Activated CD4-positive, alpha-beta T cell treated with anti-CD3 and anti-CD28 coated beads, Interleukin-2, amount 50 U/mL, for 48 hours (primary cell): ENCODE data around the gene EFCAB8.

Experiments
- DNase-seq, 2 experiments: peaks; one replicate each; pipeline ENCODE4 v3.0.0-alpha.2; 2020

The EFCAB8 gene

DNA sequence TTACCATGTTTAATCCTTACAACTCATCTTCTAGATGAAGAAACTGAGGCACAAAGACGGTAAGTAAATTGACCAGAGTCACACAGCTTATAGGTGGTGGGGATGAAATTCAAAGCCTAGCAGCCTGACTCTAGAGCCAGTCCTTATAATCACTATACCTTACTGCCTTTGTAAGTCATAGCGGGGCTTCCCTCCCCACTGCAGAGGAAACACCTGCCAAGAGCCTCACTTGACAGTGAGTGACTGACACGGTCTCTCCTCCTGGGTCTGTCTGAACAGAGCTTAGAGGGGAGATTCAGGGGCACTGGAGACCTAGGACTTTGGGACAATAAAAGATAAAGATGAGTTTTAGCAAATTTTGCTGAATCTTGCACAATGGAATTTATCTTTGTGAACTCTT lies 132.7 kb downstream of the EFCAB8 start:
- no peak for DNase-seq

DNA sequence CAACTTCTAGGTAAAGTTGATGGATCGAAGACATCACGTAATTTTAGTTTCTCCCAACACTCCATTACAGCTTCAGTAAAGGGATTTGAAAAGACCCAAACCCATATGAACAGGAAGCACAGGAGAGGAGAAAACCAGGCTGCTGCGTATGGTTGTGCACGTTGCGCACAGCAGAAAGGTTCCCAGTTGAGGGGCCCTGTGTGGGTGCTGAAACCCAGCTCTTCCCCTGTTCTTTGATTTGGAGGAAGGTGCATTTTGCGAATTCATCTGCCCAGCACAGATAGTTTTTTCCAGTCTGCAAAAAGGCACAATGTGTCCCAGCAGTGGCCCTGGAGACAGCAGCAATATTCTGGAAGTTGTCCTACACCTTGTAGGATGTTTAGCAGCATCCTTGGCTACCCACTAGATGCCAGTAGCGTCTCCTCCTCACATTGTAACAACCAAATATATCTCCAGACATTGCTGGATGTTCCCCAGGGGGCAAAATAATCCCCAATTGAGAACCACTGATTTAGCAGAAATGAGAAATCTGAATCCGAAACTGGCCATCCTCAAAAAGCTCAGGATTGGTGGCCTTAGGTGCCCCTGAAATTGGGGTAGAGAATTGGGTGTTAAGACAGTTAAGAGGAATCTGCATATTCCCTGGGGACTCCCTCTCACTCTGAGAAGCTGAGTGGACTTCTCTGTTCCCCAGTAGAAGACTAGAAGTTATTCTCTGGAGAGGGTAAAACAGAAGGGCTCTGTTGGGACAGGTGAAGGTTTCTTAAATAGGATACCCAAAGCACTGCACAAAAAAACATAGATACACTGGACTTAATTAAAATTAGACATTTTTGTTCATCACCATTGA lies 133.3 kb downstream of the EFCAB8 start:
- DNase-seq: no peak

DNA sequence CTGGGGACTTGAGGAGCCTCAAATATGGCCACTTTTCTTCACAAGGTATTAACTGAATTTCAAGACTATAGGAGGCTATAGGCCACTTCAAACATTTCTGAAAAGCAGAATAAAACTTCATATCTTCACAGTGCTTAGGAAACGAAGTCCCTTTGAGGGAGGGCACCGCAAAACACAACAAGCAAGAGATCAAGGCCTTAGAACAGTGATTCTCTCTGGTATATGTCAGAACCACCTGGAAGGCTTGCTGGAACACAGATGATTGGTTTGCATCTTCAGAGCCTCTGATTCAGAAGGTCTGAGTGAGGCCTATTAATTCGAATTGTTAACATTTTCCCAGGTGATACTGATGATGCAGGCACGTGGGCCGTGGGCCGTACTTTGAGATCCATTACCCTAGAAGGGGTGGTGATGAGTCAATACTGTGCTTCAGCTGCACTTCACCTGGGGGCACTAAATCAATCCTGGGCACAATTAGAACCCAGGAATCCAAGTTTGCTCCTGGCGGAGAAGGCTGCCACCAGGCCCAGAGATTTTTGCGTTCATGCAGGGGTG lies 134.8 kb downstream of the EFCAB8 start:
- no peak for DNase-seq

DNA sequence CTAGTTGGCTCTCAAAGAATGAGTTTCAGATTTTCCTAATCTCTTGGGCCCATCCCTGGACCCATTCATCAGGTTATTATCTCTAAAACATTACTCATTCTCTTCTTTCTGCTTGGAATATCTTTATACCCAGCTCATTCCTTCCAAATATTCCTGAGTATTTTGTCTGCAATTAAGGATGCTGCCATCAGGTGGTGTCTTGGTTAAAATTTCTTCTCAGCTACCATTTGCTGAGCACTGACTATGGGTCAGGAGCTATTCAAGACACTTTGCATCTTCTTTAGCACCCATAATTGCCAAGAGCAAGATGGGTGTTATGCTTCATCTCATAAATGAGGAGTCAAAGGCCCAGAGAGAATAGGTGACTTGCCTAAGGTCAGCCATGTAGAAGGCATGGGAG lies 137.1 kb downstream of the EFCAB8 start:
- DNase-seq: no peak

DNA sequence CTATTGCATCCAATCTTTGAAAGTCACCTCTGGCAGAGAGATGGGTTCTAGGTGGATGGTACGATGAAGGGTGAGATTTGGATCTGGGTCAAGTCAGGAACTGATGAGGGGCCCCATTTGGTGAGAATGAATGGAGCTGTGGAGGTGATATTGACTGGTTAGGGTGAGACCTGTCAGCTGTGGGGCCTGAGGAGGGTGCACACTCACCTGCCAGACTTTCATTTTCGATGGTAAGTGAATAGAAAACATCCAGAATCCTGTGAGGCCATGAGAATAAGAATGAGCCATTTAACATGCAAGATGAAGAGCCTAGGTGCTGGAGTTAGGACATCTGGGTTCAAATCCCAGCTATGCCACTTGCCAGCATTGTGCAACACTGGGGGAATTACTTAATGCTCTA lies 138.7 kb downstream of the EFCAB8 start:
- no peak for DNase-seq

DNA sequence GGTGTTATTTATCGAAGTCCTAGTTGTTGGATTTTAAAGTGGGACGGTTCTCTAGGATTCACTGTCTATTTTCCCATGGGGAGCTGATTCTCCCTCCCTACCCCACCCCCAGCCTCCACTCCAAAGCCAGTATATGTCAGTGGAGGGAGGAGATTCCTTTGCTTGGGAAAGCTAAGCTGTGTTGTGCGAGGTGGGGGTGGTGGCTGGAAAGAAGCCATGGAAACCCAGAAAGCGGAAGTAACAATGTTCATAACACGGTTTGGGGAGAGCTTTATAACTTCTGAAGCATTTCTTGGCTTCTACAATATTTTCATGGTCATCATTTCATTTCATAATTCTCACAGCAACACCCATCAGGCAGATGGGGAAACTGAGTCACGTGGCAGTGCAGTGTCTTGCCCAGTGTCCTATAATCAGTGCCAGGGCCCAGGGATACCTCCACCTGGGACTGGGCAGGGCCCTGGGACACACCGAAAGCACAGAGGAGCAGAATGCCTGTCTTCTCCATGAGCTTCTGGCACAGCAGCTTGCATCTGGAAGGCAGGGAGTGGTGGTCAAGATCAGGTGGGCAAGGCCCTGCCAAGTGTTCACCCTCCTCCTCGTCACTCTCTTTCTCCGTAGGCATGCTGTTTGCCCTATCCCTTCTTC lies 141.0 kb downstream of the EFCAB8 start:
- no peak for DNase-seq

DNA sequence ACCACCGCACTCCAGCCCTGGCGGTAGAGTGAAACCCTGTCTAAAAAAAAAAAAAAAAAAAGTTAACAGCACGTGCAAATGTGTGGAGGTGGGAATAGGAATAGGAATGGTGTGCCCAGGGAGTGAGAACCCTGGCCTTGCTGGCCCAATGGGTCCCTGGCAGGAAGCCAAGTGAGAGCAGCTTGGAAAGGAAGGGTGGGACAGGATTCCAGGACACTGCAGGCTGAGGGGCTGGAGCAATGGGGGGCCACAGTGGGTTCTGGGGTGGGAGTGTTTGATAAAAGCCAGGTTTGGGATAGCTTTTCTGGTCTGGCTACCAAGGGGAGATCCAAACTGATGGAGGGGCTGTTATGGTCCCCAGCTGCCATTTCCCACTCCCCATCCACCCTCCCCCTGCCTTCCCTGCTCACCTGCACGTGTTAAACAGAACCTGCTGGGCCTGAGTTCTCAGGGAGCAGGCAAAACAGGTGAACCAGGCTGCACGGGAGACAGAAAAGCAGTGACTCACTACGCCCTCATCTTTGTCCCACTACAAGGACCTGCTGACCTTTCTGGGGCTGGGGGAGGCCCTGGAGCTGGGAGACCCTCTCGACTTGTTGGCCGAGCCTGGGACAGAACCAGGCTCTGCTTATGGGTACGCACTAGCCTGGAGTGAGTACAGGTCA lies 142.2 kb downstream of the EFCAB8 start:
- no peak for DNase-seq

DNA sequence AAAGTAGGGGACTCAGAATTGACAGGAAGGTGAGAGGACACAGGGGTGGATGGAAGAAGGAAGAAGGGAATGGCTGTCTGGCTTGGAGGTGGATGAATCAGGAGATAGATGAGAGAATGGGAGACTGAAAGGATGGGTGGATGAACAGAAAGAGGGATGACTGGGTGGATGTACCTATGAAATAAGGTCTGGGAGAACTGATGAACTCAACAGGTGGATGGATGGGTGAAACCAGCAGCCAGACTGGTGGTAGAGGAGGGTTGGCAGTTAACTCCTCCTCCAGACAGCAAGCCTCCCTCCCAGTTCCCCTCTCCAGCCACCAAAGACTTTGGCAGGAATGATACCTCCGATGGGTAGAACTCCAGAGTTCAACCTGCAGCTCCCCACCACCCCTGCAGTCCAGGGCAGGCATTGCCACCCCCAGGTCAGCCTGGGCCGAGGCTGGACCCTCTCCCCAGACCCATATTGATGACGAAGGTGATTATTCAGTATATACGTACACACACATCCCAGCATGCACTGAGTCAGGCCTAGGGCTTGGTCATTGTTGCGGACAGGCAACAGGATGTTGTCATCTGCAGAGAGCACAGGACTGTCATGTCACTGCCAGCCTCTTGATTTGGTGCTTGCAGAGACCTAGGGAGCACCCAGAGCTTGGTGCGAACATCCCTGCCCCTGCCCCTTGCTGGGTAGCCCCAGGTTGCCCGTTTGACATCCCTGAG lies 143.5 kb downstream of the EFCAB8 start:
- DNase-seq: no peak

DNA sequence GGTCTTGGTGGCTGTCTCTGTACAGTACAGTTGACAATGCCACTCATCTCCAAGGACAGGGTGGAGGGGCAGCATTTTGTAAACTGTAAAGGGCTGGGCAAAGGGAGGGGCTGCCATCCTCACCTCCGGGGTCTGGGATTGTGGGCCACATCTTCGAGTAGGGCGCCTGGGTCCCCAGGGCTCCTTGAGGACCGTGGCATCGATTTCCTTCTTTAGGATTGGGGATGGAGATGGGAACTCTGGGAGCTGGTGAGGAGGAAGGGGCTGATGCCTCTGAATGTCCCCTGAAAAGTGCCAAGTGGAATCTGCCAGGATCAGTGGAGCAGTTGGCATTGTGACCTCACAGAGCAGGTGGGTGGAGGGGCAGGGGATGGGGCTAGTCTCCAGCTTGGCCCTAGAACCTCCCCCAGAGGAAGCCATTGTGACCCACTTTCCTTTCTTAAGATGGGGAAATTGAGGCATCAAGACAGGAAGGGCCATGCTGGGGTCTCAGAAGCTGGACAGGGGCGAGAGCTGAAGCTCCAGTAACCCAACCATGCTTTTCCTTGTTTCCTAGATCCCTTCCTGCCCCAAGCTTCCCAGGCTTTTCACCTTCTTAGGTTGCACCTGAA lies 145.5 kb downstream of the EFCAB8 start, which contains the start of gene SUN5:
TSS of gene SUN5 (minus strand) at position 293 of the 611 bp plus-strand sequence. CDS start at position 200, 93 bp downstream.
- DNase-seq: no peak

DNA sequence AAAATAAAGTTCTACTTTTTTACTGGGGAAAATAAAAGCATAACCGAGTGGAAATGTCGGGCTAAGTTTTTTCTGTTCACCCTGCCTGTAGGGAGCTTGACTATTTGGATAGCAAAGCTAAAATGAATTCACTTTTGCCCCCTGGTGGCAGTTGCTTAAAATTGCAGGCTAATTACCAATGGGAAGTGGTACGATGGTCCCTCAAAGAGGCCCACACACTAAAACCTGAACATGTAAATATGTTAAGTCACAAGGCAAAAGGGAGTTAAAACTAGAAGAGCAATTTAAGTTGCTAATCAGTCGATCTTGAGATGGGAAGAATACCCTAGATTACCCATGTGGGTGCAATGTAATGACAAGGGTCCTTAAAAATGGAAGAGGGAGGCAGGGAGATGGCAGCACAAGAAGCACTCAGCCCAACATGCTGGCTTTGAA lies 146.4 kb downstream of the EFCAB8 start:
- DNase-seq: peak; percentile 3 to 17

DNA sequence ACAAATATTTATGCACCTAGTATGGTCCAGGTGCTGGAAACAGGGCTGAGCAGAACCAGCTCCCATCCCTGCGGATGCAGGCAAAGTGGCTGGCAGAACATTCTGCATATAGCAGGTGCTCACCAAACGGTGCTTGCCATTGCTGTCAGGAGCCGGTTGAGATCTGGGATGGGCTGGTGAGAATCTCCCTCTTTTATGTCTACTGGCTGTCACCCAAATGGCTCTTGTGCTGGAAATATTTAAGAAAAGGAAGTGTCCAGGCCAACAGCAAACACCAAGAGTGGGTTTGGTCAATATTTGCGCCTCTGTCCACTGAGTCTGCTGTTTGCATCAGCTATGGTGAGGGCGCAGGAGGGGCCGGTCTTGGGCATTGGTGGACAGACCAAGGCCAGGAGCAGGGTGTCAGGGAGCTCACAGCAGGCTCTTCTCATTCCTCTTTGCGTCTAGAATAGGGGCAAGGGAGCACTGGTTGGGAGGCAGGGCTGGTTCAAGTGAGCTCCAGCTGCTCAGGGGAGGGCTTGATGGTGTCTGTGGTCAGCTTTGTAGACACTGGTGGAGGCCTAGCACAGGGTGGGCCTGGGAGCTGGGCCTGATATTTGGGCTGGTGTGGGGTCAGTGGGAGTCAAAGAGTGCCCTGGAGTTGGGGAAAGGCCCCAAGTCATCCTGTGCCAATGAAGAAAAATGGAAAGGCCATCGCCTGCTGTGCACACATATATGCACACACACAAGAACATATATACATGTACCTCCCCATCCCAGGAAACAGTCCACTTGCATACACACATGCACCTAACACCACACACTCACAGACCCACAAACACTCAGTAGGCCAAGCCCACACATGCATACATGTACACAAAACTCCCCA lies 147.4 kb downstream of the EFCAB8 start:
- DNase-seq: no peak

DNA sequence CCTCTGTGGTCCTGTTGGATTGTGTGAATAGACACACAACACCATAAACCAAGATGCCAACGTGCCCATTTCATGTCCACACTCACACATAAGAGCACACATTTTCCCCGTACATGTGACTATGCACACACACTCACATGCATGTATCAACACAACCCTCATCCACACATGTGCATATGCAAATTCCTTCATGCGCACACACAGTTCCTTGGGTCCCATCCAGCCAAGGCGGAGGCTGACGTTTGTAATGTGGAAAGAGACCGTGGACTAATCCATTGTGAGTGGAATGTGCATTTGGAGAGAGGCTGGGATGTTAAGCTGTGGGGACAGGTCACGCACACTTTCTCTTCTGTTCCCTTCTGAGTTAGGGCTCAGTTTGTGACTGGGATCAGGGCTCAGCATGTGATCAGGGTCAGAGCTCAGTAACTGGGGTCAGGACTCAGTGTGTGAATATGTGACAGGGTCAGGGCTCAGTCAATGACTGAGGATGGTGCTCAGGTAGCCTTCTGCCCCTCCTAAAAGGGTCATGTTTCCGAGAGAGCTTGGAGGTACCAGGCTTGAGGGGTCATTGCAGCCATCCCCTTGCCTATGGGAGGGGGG lies 148.2 kb downstream of the EFCAB8 start:
- no peak for DNase-seq

DNA sequence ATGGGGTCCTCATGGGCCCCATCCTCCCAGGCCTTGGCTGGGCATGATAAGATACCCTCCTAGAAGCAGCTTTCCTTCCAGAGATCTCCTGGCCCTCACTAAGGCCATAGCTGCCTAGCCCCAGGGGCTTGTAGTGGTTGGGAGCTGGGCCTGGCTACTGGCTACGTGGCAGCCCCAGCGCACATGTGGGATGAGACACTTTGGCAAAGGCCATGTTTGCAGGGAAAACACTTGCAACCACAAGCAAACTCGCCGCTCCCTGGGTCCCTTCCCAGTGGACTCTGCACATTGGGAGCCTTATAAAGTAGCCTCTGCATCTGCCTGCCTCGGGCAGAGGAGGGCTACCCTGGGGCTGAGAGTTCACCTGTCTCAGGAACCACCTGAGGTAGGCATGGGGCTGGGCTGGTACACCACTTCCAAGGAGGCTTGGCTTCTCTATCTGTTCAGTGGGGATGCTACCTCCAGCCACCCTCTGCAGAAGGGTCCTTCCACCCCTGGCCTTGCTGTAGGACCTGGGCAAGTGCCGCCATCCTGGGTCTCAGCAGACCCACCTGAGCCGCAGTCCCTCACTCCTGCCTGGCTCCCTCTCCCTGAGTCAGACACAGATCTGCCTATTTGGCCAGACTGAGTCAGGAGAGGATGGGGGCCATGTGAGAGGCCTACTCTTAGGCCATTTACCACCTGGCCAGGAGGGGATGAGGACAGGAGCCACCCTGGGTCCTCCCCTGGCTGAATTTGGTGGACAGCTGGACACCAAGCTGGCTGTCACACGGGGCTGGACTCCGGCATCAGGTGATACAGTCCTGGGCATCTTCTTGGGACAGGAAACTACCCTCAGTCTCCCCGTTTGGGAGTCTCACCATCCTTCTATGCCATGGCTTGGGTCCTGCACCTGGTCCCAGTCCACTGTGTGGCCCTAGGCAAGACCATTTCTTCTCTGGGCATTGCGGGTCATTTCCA lies 148.9 kb downstream of the EFCAB8 start, which contains the start of gene BPIFB2:
TSS of gene BPIFB2 (plus strand) at position 329 of the 960 bp plus-strand sequence. CDS start 871 bp downstream, outside the sequence.
- DNase-seq: no peak

DNA sequence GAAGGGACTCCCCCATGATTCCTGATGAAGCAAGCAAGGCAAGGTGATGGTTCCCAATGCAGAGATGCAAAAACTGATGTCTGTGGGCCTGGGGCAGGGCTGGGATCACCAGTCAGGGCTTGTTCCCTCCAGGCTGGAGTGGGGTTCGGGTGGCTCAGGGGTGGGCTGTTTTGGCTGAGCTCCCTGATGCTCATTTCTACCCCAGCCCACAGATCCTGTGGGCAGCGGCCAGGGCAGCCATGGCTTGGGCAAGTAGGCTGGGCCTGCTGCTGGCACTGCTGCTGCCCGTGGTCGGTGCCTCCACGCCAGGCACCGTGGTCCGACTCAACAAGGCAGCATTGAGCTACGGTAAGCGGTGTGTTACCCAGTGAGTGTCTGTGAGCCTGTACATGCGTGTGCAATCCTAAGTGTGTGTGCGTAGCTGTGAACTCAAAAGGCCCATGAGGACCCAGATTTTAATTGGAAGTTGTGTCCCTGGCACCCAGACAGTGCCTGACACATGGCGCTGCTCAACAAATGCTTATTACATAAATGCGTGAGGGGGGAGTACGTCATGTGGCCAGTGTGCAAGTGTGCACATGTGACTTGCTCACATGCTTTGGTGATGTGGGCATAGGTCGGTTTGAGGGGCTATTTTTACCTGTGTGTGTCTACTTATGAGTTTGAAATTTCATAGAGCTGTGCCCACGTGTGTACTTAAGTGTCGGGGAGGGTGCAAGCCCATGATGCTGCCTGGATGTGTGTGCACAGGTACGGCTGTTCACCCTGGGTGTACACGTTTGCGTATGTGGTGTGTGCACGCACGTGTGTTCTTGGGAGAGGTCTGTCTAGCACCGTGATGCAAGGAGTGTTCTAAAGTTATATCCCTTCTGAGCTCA lies 149.9 kb downstream of the EFCAB8 start:
- DNase-seq: no peak

DNA sequence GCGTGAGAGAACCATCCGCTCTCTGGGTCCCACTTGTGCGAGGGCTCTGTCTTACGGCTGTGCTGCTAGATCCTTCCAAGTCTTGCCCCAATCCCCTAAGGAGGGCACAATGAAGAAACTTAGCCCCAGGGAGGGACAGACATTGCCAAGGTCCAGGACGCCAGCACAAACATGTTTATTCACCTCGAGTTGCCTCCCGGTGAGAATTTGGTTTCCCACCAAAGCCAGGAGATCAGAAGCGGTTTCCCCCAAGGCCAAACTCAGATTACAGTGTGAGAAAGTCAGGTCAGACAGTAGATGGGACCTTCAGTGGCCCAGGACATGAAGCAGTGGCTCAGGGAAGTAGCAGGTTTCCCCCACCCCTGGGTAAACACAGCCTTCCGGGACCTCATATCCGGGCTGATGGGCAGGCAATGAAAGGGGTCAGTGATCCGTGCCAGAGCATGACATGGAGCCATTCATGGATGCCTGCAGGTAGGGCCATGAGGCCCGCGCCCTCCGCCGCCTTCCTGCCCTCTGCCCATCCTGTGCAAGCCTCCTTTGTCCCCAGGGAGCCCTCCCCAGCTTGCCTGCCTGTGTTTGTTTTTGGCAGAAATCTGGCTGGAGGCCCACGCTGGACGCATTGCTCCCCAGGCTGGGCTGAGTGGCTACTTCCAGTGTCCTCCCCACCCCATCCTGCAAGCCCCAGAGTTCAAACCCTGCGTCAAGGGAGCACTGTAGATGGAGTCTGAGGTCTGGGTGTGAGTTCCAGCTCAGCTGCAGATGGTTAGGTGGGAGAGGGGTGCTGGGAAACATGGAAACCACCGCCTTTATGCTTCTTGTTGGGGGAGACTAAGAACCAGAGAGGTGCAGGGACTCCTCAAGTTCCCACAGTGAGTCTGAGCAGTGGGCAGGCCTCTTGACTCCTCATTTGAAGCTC lies 150.8 kb downstream of the EFCAB8 start:
- DNase-seq: no peak

DNA sequence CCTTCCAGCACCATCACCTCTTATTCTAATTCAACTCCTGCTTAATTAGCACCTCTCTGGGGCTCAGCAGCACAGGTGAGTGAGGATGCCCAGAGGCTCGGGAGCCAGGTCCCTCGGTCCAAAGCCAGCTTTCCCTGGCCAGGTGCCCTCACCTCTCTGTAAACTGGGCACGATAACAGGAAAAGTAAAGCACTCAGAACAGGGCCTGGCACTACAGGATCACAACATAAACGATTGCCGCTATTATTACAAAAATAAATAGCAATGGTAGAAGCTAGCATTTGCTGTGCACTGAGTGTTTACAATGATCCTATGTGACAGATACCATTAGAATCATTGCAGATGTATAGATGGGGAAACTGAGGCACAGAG lies 151.4 kb downstream of the EFCAB8 start:
- DNase-seq: no peak
